BJ (cell line): ENCODE data around the gene RHBDD1. TPM values are rescaled to one million over a fixed set of nuclear protein-coding genes. Genes with fewer than 3 reads are reported as not detected.

ENCODE experiments used
- CTCF ChIA-PET: fragments of 350-600 bp; formaldehyde crosslinking; extraction: SDS; loops from one replicate; lab custom pipeline; 2021; ENCODE audit warnings: antibody characterized with exemption, inconsistent platforms; lab: Yijun Ruan, JAX
- POLR2A ChIA-PET: fragments of 300-600 bp; sonication (Branson Sonifier 250); formaldehyde crosslinking; extraction: SDS; loops from one replicate; lab custom pipeline; 2021; ENCODE audit warnings: antibody characterized with exemption; lab: Charles Lee
- DNase-seq: peaks from one replicate; pipeline ENCODE4 v3.0.0-alpha.2; 2011; ENCODE audit warnings: low read depth
- H3K27me3 ChIP-seq: 2 replicates; pipeline ENCODE4 v1.6.0; 2011; ENCODE audit warnings: low read length; ENCODE audit not compliant: control insufficient read depth, insufficient read depth
- H3K36me3 ChIP-seq: 2 replicates; pipeline ENCODE4 v1.5.1; 2011; ENCODE audit warnings: low read length; ENCODE audit not compliant: control insufficient read depth, insufficient read depth
- H3K4me3 ChIP-seq: 2 replicates; pipeline ENCODE4 v1.5.1; 2011; ENCODE audit warnings: low read depth, mild to moderate bottlenecking, control low read depth, low read length
- CTCF ChIP-seq: IDR thresholded peaks from 2 replicates; pipeline ENCODE4 v1.5.1; 2011; ENCODE audit warnings: low read depth, mild to moderate bottlenecking, control low read depth, inconsistent platforms, low read length, moderate library complexity; ENCODE audit not compliant: insufficient read depth
- polyA plus RNA-seq: library from polyadenylated mRNA; depleted of rRNA; stranded (reverse); fragments of >200 nt; gene quantifications from 2 replicates; pipeline ENCODE4 v1.2.3, GENCODE V29; 2011

Gene RHBDD1
- polyA plus RNA-seq, 1 experiment = 29.2 TPM

- CTCF ChIA-PET = no interaction called here
- no peak for DNase-seq
- POLR2A ChIA-PET = no interaction called here
- H3K36me3 ChIP-seq = no peaks in the 10 kb centered on the region
- TF ChIP-seq CTCF = no peak
- no peaks in the 10 kb centered on the region for H3K27me3 ChIP-seq
- no peak overlapping the region for H3K4me3 ChIP-seq
Measured at GRCh38 chr2:226873826-226874225, 38.0 kb downstream of the RHBDD1 start.

GRCh38 chr2:226874749-226875148 lies 38.9 kb downstream of the RHBDD1 start:
- ChIA-PET CTCF (no interaction called here), POLR2A (no interaction called here)
- Histone ChIP-seq H3K4me3 (no peak overlapping the region), H3K36me3 (no peaks in the 10 kb centered on the region), H3K27me3 (no peaks in the 10 kb centered on the region)
- no peak for TF ChIP-seq CTCF
- DNase-seq = no peak

GRCh38 chr2:226875438-226876225 lies 39.8 kb downstream of the RHBDD1 start:
- no peak for TF ChIP-seq CTCF
- no peak overlapping the region for H3K4me3 ChIP-seq
- H3K27me3 ChIP-seq = no peaks in the 10 kb centered on the region
- no peak for DNase-seq
- no peaks in the 10 kb centered on the region for H3K36me3 ChIP-seq
- ChIA-PET CTCF (no interaction called here), POLR2A (no interaction called here)

- no peaks in the 10 kb centered on the region for H3K36me3 ChIP-seq
- TF ChIP-seq CTCF = no peak
- H3K27me3 ChIP-seq = no peaks in the 10 kb centered on the region
- POLR2A ChIA-PET = no interaction called here
- CTCF ChIA-PET = no interaction called here
- H3K4me3 ChIP-seq = no peak overlapping the region
- DNase-seq = no peak
Measured at GRCh38 chr2:226877491-226877890, 41.6 kb downstream of the RHBDD1 start.

- CTCF ChIA-PET = interaction anchor here (1.4 kb wide), 1 partner anchor 12 kb away, joined by 3 read pairs; no protein-coding TSS in a partner anchor
- no peak overlapping the region for H3K4me3 ChIP-seq
- TF ChIP-seq CTCF = no peak
- no peak for DNase-seq
- POLR2A ChIA-PET = no interaction called here
- H3K27me3 ChIP-seq = no peaks in the 10 kb centered on the region
- H3K36me3 ChIP-seq = no peaks in the 10 kb centered on the region
Measured at GRCh38 chr2:226881287-226881686, 45.4 kb downstream of the RHBDD1 start.
